CD4-positive, alpha-beta T cell treated with Interleukin-15 for 4 hours (primary cell): Measurements from ENCODE around the gene MEGF6.

Source experiments
- DNase-seq: peaks from one replicate; pipeline ENCODE4 v3.0.0-alpha.2; 2020; ENCODE audit warnings: low spot score

The MEGF6 gene

GRCh38 chr1:3645666-3646355 lies 34.5 kb upstream of the MEGF6 start:
- DNase-seq = no peak

GRCh38 chr1:3645247-3645646 lies 33.9 kb upstream of the MEGF6 start:
- DNase-seq = no peak

- no peak for DNase-seq
Observed at GRCh38 chr1:3644273-3644672, 33.0 kb upstream of the MEGF6 start.

- DNase-seq = no peak
Observed at GRCh38 chr1:3642919-3643675, 31.8 kb upstream of the MEGF6 start.

GRCh38 chr1:3641816-3642215 lies 30.5 kb upstream of the MEGF6 start:
- DNase-seq = no peak

GRCh38 chr1:3641046-3641760 lies 29.9 kb upstream of the MEGF6 start:
- no peak for DNase-seq

- DNase-seq = no peak
Observed at GRCh38 chr1:3640121-3640837, 29.0 kb upstream of the MEGF6 start.

- no peak for DNase-seq
Observed at GRCh38 chr1:3639397-3639911, 28.1 kb upstream of the MEGF6 start.

GRCh38 chr1:3638676-3639075 lies 27.4 kb upstream of the MEGF6 start:
- no peak for DNase-seq

- DNase-seq = no peak
Observed at GRCh38 chr1:3638027-3638426, 26.7 kb upstream of the MEGF6 start.

GRCh38 chr1:3636531-3636930 lies 25.2 kb upstream of the MEGF6 start:
- DNase-seq = no peak

- DNase-seq = no peak
Observed at GRCh38 chr1:3636080-3636479, 24.8 kb upstream of the MEGF6 start.

GRCh38 chr1:3634059-3634800 lies 22.9 kb upstream of the MEGF6 start:
- no peak for DNase-seq

- DNase-seq = no peak
Observed at GRCh38 chr1:3633344-3634058, 22.2 kb upstream of the MEGF6 start.

- DNase-seq = no peak
Observed at GRCh38 chr1:3632716-3633343, 21.5 kb upstream of the MEGF6 start.

- no peak for DNase-seq
Observed at GRCh38 chr1:3632298-3632697, 21.0 kb upstream of the MEGF6 start.

GRCh38 chr1:3631320-3632260 lies 20.3 kb upstream of the MEGF6 start:
- DNase-seq = no peak

GRCh38 chr1:3630914-3631313 lies 19.6 kb upstream of the MEGF6 start:
- DNase-seq = no peak

GRCh38 chr1:3630161-3630611 lies 18.9 kb upstream of the MEGF6 start:
- DNase-seq = no peak
